ENCODE measurements around the gene TNFRSF1A.

TNFRSF1A gene

DNA sequence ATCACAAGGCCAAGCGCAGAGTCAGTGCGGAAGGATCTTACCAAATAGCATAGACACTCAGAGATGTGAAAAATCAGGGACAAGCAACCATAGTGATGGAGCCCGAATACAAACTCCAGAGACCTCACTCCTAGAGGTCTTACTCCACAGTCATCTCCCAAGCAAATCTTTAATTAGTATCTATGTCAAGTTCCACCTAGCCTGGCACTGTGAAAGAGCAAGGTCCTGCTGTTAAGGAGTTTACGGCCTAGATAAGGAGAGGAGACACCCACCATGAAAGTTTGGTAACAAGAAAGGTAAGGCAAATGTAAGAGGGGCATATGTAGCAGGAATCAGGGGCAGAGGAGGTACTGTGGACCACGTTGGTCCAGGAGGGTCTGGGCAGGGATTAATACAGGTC, 38.8 kb downstream of the TNFRSF1A start:
- TF ChIP-seq, protein P1, sequence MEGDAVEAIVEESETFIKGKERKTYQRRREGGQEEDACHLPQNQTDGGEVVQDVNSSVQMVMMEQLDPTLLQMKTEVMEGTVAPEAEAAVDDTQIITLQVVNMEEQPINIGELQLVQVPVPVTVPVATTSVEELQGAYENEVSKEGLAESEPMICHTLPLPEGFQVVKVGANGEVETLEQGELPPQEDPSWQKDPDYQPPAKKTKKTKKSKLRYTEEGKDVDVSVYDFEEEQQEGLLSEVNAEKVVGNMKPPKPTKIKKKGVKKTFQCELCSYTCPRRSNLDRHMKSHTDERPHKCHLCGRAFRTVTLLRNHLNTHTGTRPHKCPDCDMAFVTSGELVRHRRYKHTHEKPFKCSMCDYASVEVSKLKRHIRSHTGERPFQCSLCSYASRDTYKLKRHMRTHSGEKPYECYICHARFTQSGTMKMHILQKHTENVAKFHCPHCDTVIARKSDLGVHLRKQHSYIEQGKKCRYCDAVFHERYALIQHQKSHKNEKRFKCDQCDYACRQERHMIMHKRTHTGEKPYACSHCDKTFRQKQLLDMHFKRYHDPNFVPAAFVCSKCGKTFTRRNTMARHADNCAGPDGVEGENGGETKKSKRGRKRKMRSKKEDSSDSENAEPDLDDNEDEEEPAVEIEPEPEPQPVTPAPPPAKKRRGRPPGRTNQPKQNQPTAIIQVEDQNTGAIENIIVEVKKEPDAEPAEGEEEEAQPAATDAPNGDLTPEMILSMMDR (IDR thresholded peaks at IDR 0.05; ENCODE audit: low read depth, low read length), result no peak
- H3K9me3 ChIP-seq (ENCODE audit: severe bottlenecking), result no peaks in the 10 kb centered on the region
- no peak overlapping the region for H3K4me3 ChIP-seq (ENCODE audit: low read depth, low read length)
- H3K36me3 ChIP-seq, result no peaks in the 10 kb centered on the region
- no peaks in the 10 kb centered on the region for H3K27me3 ChIP-seq (ENCODE audit: insufficient read depth, low read depth, severe bottlenecking)
- DNase-seq, result no peak
- H3K27ac ChIP-seq, result no peak overlapping the region

DNA sequence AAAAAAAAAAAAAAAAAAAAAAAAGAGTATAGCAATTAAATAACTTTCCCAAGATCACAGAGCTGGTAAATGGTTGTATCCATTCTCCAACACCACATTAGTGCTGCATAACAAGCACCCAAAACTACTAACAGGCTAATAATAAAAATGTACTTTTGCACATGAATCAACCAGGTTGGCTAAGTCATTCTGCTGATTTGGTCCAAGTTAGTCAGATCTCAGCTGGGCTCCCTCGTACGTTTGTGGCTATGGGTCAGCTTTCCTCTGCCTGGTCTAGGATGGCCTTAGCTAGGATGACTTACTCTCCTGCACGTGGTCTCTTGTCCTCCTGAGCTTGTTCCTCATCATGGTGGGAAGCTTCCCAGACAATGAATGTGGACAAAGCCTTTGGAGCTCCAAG, 39.3 kb downstream of the TNFRSF1A start:
- no peak for DNase-seq
- Histone ChIP-seq H3K27ac (no peak overlapping the region), H3K4me3 (ENCODE audit: low read depth, low read length) (no peak overlapping the region), H3K9me3 (ENCODE audit: severe bottlenecking) (no peaks in the 10 kb centered on the region), H3K36me3 (no peaks in the 10 kb centered on the region), H3K27me3 (ENCODE audit: insufficient read depth, low read depth, severe bottlenecking) (no peaks in the 10 kb centered on the region)
- TF ChIP-seq, protein P1 (IDR thresholded peaks at IDR 0.05; ENCODE audit: low read depth, low read length), result no peak

DNA sequence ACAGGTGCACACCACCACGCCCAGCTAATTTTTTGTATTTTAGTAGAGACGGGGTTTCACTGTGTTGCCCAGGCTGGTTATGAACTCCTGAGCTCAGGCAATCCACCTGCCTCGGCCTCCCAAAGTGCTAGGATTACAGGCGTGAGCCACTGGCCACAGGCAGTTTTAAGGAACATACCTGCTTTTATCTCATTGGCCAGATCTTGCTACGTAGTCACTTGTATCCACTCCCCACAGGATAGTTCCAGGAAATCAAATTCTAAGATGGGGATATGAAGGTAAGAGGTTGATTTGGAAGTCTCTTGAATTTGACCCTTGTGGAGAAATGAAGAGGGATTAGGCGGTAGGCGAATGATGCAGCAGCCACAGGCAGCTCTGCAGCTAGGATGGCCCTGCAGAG, 40.2 kb downstream of the TNFRSF1A start:
- no peaks in the 10 kb centered on the region for H3K36me3 ChIP-seq
- H3K9me3 ChIP-seq (ENCODE audit: severe bottlenecking), result no peaks in the 10 kb centered on the region
- H3K4me3 ChIP-seq (ENCODE audit: low read depth, low read length), result no peak overlapping the region
- H3K27me3 ChIP-seq (ENCODE audit: insufficient read depth, low read depth, severe bottlenecking), result no peaks in the 10 kb centered on the region
- no peak for DNase-seq
- H3K27ac ChIP-seq, result no peak overlapping the region
- TF ChIP-seq, protein P1 (IDR thresholded peaks at IDR 0.05; ENCODE audit: low read depth, low read length), result no peak

DNA sequence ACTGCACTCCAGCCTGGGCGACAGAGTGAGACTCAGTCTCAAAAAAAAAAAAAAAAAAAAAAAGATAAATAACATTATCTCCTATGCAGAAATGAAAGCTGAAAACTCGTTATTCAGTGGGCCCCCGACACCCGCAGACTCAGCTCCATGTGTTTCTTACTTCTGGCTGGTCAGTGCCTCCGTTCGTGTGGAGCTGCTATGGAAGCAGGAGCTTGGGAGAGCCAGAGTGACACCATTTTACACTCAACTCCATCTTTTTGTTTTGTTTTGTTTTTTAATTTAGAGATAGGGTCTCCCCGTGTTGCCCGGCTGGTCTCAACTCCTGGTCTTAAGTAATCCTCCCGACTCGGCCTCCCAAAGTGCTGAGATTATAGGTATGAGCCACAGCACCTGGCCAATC, 44.7 kb downstream of the TNFRSF1A start:
- Histone ChIP-seq H3K36me3 (no peaks in the 10 kb centered on the region), H3K27me3 (ENCODE audit: insufficient read depth, low read depth, severe bottlenecking) (no peaks in the 10 kb centered on the region), H3K9me3 (ENCODE audit: severe bottlenecking) (no peaks in the 10 kb centered on the region), H3K27ac (no peak overlapping the region), H3K4me3 (ENCODE audit: low read depth, low read length) (no peak overlapping the region)
- DNase-seq, result no peak
- TF ChIP-seq, protein P1 (IDR thresholded peaks at IDR 0.05; ENCODE audit: low read depth, low read length), result no peak

DNA sequence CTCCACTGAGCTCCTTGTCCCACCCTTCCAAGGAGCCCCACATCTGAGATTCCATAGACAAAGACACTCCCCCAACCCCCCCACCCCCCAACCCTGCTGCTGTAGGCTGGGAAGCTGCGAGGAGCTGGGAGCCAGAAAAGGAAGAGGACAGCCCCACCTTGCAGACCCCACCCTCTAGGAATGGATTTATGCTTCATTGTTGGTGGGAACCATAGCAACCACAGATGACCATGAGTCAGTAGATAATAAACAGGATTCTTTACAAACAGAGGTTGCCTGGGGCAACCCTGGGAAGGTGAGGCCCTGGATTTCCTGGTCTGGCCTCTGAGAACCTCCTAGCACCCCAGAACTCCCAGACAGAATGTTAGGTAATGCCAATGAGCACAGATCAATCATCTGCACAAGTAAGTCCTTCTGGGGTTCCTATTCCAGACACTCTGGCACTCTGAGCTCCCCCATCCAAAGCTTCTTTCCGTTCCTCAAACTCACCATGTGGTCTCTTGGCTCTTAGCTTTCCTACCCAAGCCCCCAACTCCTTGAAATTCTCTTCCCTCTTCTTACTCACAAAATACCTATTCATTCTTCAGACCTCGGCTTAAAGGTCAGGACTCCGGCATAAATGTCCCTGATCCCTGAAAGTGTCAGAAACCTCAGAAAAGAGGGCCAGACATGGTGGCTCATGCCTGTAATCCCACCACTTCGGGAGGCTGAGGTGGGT, 46.6 kb downstream of the TNFRSF1A start:
- H3K4me3 ChIP-seq (ENCODE audit: low read depth, low read length), result no peak overlapping the region
- no peak for DNase-seq
- H3K9me3 ChIP-seq (ENCODE audit: severe bottlenecking), result peaks cover 2% of the 10 kb centered on the region
- H3K36me3 ChIP-seq, result no peaks in the 10 kb centered on the region
- TF ChIP-seq, protein P1 (IDR thresholded peaks at IDR 0.05; ENCODE audit: low read depth, low read length), result no peak
- no peak overlapping the region for H3K27ac ChIP-seq
- H3K27me3 ChIP-seq (ENCODE audit: insufficient read depth, low read depth, severe bottlenecking), result no peaks in the 10 kb centered on the region
